GM23338 (cell line): Measurements from ENCODE around the gene IGFLR1.

ENCODE experiments used
- CTCF ChIP-seq, 2 experiments: fragments of 200-600 bp in 1 of 2; sonication (generic) in 1 of 2; conservative IDR thresholded peaks; 2 replicates each; pipeline versions ENCODE4 v1.5.1 to v1.6.1; 2016 to 2017; ENCODE audit warnings: antibody characterized with exemption in 2 of 2, low read depth in 2 of 2, mild to moderate bottlenecking in 2 of 2, moderate library complexity in 1 of 2
- POLR2AphosphoS5 ChIP-seq: IDR thresholded peaks from 2 replicates; pipeline ENCODE4 v1.6.1; 2016; ENCODE audit warnings: antibody characterized with exemption, low read depth
- STAT1 ChIP-seq: IDR thresholded peaks from one replicate; pipeline ENCODE4 v1.6.1; 2016; ENCODE audit warnings: antibody characterized with exemption; ENCODE audit not compliant: unreplicated experiment

- TF ChIP-seq POLR2AphosphoS5 = no peak
- TF ChIP-seq CTCF (conservative IDR thresholded peaks at IDR 0.05; ENCODE audit: low read depth in 2 of 2) = no peak; a peak in 1 of 4 replicates
- TF ChIP-seq STAT1 = no peak
These were observed 43.0 kb upstream of the IGFLR1 start for GRCh38 chr19:35785339-35785627.
